HepG2 (cell line): ENCODE results near the gene MGAT4D. TPM values are rescaled to one million over a fixed set of nuclear protein-coding genes. Genes with fewer than 3 reads are reported as not detected.
A peak's percentile ranks its signal among the peaks of the same experiment; 100 is the strongest.

ENCODE experiments used
- BRCA1 ChIP-seq: sonication (generic); formaldehyde crosslinking; IDR thresholded peaks from 2 replicates; pipeline ENCODE4 v1.4.0; 2020; ENCODE audit warnings: missing genetic modification reagents
- CBFB ChIP-seq: sonication (generic); formaldehyde crosslinking; IDR thresholded peaks from 2 replicates; pipeline ENCODE4 v1.4.0; 2020; ENCODE audit warnings: missing genetic modification reagents
- CCDC6 ChIP-seq: sonication (generic); formaldehyde crosslinking; IDR thresholded peaks from 2 replicates; pipeline ENCODE4 v1.8.1; 2022; ENCODE audit warnings: mild to moderate bottlenecking, missing genetic modification reagents, moderate library complexity
- CEBPG ChIP-seq: IDR thresholded peaks from 2 replicates; pipeline ENCODE4 v1.6.1; 2016
- FOXP1 ChIP-seq, 2 experiments: fragments of 450-650 bp in 1 of 2; IDR thresholded peaks; 2 replicates each; pipeline ENCODE4 v1.6.1; 2017 to 2018; ENCODE audit warnings: antibody characterized with exemption in 1 of 2
- HHEX ChIP-seq: IDR thresholded peaks from 2 replicates; pipeline ENCODE4 v1.6.1; 2016; ENCODE audit warnings: control low read depth
- HNRNPH1 ChIP-seq: fragments of 200-400 bp; formaldehyde crosslinking; optimal IDR thresholded peaks from 2 replicates; pipeline ENCODE3; 2017; ENCODE audit warnings: mild to moderate bottlenecking, low read depth, low read length
- HOXA7 ChIP-seq: sonication (generic); formaldehyde crosslinking; IDR thresholded peaks from 2 replicates; pipeline ENCODE4 v1.8.1; 2022; ENCODE audit warnings: mild to moderate bottlenecking, missing genetic modification reagents, moderate library complexity
- JDP2 ChIP-seq: sonication (generic); formaldehyde crosslinking; IDR thresholded peaks from 2 replicates; pipeline ENCODE4 v1.8.1; 2022; ENCODE audit warnings: missing genetic modification reagents, borderline replicate concordance
- KAT8 ChIP-seq: IDR thresholded peaks from 2 replicates; pipeline ENCODE4 v1.6.1; 2016; ENCODE audit warnings: missing genetic modification reagents, missing compliant biosample characterization
- KDM3A ChIP-seq: IDR thresholded peaks from 2 replicates; pipeline ENCODE4 v1.6.1; 2018; ENCODE audit warnings: low read depth, missing compliant biosample characterization
- KDM4B ChIP-seq: sonication (generic); formaldehyde crosslinking; IDR thresholded peaks from 2 replicates; pipeline ENCODE4 v1.4.0; 2020; ENCODE audit warnings: missing genetic modification reagents
- MLLT10 ChIP-seq: sonication (generic); formaldehyde crosslinking; IDR thresholded peaks from 2 replicates; pipeline ENCODE4 v1.4.0; 2020; ENCODE audit warnings: missing genetic modification reagents
- NFIB ChIP-seq: sonication (generic); formaldehyde crosslinking; IDR thresholded peaks from 2 replicates; pipeline ENCODE4 v1.9.0; 2021; ENCODE audit warnings: missing genetic modification reagents, mild to moderate bottlenecking, borderline replicate concordance
- SETDB1 ChIP-seq: sonication (generic); formaldehyde crosslinking; IDR thresholded peaks from 2 replicates; pipeline ENCODE4 v1.5.1; 2020; ENCODE audit warnings: missing genetic modification reagents, mild to moderate bottlenecking, borderline replicate concordance
- SYNCRIP ChIP-seq: fragments of 200-400 bp; formaldehyde crosslinking; IDR thresholded peaks from 2 replicates; pipeline ENCODE4 v1.6.1; 2018; ENCODE audit warnings: mild to moderate bottlenecking, low read depth, low read length; ENCODE audit not compliant: insufficient read depth
- TRIM24 ChIP-seq: sonication (generic); formaldehyde crosslinking; IDR thresholded peaks from 2 replicates; pipeline ENCODE4 v1.8.0; 2022; ENCODE audit warnings: mild to moderate bottlenecking, missing genetic modification reagents
- TSC22D2 ChIP-seq: sonication (generic); formaldehyde crosslinking; IDR thresholded peaks from 2 replicates; pipeline ENCODE4 v1.5.1; 2020; ENCODE audit warnings: missing genetic modification reagents, mild to moderate bottlenecking, borderline replicate concordance
- U2AF1 ChIP-seq: fragments of 200-400 bp; formaldehyde crosslinking; optimal IDR thresholded peaks from 2 replicates; pipeline ENCODE3; 2017; ENCODE audit warnings: mild to moderate bottlenecking, low read depth, low read length
- XBP1 ChIP-seq: sonication (generic); formaldehyde crosslinking; IDR thresholded peaks from 2 replicates; pipeline ENCODE4 v1.5.0; 2020; ENCODE audit warnings: missing genetic modification reagents
- XRCC5 ChIP-seq: fragments of 200-400 bp; formaldehyde crosslinking; optimal IDR thresholded peaks from 2 replicates; pipeline ENCODE3; 2017; ENCODE audit warnings: mild to moderate bottlenecking, low read length
- ZNF205 ChIP-seq: IDR thresholded peaks from 2 replicates; pipeline ENCODE4 v1.6.1; 2018; ENCODE audit warnings: missing biosample characterization, missing genetic modification reagents
- ZNF576 ChIP-seq: sonication (generic); formaldehyde crosslinking; IDR thresholded peaks from 2 replicates; pipeline ENCODE4 v1.4.0; 2020; ENCODE audit warnings: mild to moderate bottlenecking, missing genetic modification reagents
- ZNF629 ChIP-seq: sonication (generic); formaldehyde crosslinking; conservative IDR thresholded peaks from 2 replicates; pipeline ENCODE4 v1.5.0; 2020; ENCODE audit warnings: missing genetic modification reagents
- ZNF646 ChIP-seq: sonication (generic); formaldehyde crosslinking; IDR thresholded peaks from 2 replicates; pipeline ENCODE4 v1.9.0; 2021; ENCODE audit warnings: mild to moderate bottlenecking, missing genetic modification reagents
- ZNF746 ChIP-seq: sonication (generic); formaldehyde crosslinking; IDR thresholded peaks from 2 replicates; pipeline ENCODE4 v1.8.0; 2022; ENCODE audit warnings: mild to moderate bottlenecking, missing genetic modification reagents
- polyA plus RNA-seq, 8 experiments: library from polyadenylated mRNA; depleted of rRNA in 3 of 8; stranded (reverse) in 7 of 8; unstranded in 1 of 8; fragments of >200 nt; fragmentation: Illumina TruSeq in 4 of 8; extraction: Trizol in 4 of 8; gene quantifications; 2 replicates each; pipeline versions ENCODE4 v1.2.1 to v1.2.3, GENCODE V29; 2011 to 2016; ENCODE audit warnings: low read depth in 4 of 8, missing spikeins in 1 of 8, mixed read lengths in 1 of 8; ENCODE audit not compliant: insufficient read depth in 1 of 8
- total RNA-seq, 5 experiments: library from RNA; depleted of rRNA; stranded (reverse); fragments of >200 nt; fragmentation: Illumina TruSeq; extraction: Trizol; gene quantifications; 2 replicates each; pipeline ENCODE4 v1.2.3, GENCODE V29; 2016; ENCODE audit warnings: low read depth in 1 of 5
- TF ChIP-seq, protein P1 (sequence below): sonication (generic); formaldehyde crosslinking; conservative IDR thresholded peaks from 2 replicates; pipeline ENCODE4 v1.4.0; 2020; ENCODE audit warnings: missing genetic modification reagents

Gene MGAT4D
- total and polyA plus RNA-seq, 2 of the 13 experiments (the other 11 are each of a cell fraction or from before 2014, with no cell fraction given): not detected

DNA sequence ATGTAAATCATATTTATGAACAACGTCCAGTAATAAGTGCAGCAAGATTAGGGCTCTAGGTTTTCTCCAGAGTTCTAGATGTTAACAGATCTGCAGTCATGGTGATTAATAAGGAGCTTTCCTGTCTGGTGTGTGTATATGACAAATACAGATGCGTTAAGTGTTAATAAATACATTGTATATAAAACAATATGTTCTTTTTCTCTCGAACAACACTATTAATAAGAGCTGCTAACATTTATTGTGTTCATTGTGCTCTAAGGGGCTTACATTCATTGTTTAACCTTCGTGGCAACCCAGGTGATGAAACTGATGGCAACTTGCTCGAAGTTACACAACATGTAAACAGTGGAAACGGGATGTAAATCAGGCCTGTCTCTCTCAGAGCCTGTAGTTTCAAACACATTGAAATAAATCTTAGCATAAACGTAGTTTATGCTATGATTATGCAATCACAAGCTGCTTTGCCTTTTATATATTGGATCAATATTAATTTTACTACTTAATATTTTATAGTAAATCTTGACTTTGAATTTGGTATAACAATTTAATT lies 70.1 kb downstream of the MGAT4D start (continued):
- no peak for TF ChIP-seq U2AF1
- no peak for TF ChIP-seq SETDB1 (CRISPR knock-in tag)
- 0 out of 2 replicates have a peak, but pooled peaks have one; percentile 7 for TF ChIP-seq ZNF629 (CRISPR knock-in tag)
- TF ChIP-seq ZNF205 (CRISPR knock-in tag): no peak
- no peak for TF ChIP-seq CBFB (CRISPR knock-in tag)
- no peak for TF ChIP-seq ZNF576 (CRISPR knock-in tag)
- TF ChIP-seq JDP2 (CRISPR knock-in tag): no peak
- no peak for TF ChIP-seq HOXA7
- no peak for TF ChIP-seq ZNF646
- TF ChIP-seq SYNCRIP: no peak
- TF ChIP-seq CCDC6 (CRISPR knock-in tag): no peak
- TF ChIP-seq BRCA1 (CRISPR knock-in tag): 0 out of 2 replicates have a peak, but pooled peaks have one; percentile 19
- no peak for TF ChIP-seq HHEX (CRISPR knock-in tag)
- no peak for TF ChIP-seq KAT8 (CRISPR knock-in tag)
- TF ChIP-seq TRIM24 (CRISPR knock-in tag): no peak
- no peak for TF ChIP-seq TSC22D2 (CRISPR knock-in tag)
- TF ChIP-seq ZNF746 (CRISPR knock-in tag): no peak
- TF ChIP-seq MLLT10 (CRISPR knock-in tag): no peak
- no peak for TF ChIP-seq HNRNPH1
- TF ChIP-seq XRCC5: no peak
- TF ChIP-seq CEBPG (CRISPR knock-in tag): peak; percentile 90
- TF ChIP-seq KDM3A: no peak
- TF ChIP-seq XBP1 (CRISPR knock-in tag): no peak
- TF ChIP-seq FOXP1 (IDR thresholded peaks at IDR 0.05): no peak
- TF ChIP-seq FOXP1 (CRISPR knock-in tag; IDR thresholded peaks at IDR 0.05): peak; percentile 77; the same call in 1 of the 2 replicates
- no peak for TF ChIP-seq KDM4B (CRISPR knock-in tag)
- TF ChIP-seq NFIB (CRISPR knock-in tag): no peak
- TF ChIP-seq, protein P1, sequence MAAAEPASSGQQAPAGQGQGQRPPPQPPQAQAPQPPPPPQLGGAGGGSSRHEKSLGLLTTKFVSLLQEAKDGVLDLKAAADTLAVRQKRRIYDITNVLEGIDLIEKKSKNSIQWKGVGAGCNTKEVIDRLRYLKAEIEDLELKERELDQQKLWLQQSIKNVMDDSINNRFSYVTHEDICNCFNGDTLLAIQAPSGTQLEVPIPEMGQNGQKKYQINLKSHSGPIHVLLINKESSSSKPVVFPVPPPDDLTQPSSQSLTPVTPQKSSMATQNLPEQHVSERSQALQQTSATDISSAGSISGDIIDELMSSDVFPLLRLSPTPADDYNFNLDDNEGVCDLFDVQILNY (CRISPR knock-in tag): no peak
